Ovary (tissue), 3 donors: Measurements from ENCODE around the gene FYCO1.

Source experiments
- CTCF ChIP-seq, 3 donors: fragments of 450-650 bp in 2 of 3; fragments of 200-600 bp in 1 of 3; IDR thresholded peaks; one replicate each; pipeline versions ENCODE4 v1.5.1 to v1.8.0; 2016 to 2022; ENCODE audit warnings: antibody characterized with exemption in 3 of 3, mild to moderate bottlenecking in 1 of 3
- POLR2A ChIP-seq: fragments of 450-650 bp; IDR thresholded peaks from one replicate; pipeline ENCODE4 v1.6.1; 2017; ENCODE audit warnings: antibody characterized with exemption, mild to moderate bottlenecking, moderate library complexity
- donor health status: DM: no; HTN: no; CAD: no.

- no peak for TF ChIP-seq CTCF (IDR thresholded peaks at IDR 0.05)
- no peak for TF ChIP-seq POLR2A
Observed at GRCh38 chr3:45943207-45943846, 52.3 kb downstream of the FYCO1 start, which contains the start of gene CXCR6.
